NT2/D1 (cell line): ENCODE data around the gene RNU1-3.
"Not testable (repeated sequence)": the region's sequence is repeated elsewhere in the genome, so short reads cannot be mapped to it uniquely, and the experiment has no call there.

ENCODE experiments used
- SUZ12 ChIP-seq: IDR thresholded peaks from 2 replicates; pipeline ENCODE4 v1.6.1; 2011; ENCODE audit not compliant: insufficient read length, insufficient read depth; ENCODE audit errors: extremely low read depth
- YY1 ChIP-seq: IDR thresholded peaks from 2 replicates; pipeline ENCODE4 v1.6.1; 2011; ENCODE audit not compliant: insufficient read length, insufficient read depth
- ZNF274 ChIP-seq: IDR thresholded peaks from 2 replicates; pipeline ENCODE4 v1.6.1; 2011; ENCODE audit warnings: mild to moderate bottlenecking, low read depth, low read length

DNA sequence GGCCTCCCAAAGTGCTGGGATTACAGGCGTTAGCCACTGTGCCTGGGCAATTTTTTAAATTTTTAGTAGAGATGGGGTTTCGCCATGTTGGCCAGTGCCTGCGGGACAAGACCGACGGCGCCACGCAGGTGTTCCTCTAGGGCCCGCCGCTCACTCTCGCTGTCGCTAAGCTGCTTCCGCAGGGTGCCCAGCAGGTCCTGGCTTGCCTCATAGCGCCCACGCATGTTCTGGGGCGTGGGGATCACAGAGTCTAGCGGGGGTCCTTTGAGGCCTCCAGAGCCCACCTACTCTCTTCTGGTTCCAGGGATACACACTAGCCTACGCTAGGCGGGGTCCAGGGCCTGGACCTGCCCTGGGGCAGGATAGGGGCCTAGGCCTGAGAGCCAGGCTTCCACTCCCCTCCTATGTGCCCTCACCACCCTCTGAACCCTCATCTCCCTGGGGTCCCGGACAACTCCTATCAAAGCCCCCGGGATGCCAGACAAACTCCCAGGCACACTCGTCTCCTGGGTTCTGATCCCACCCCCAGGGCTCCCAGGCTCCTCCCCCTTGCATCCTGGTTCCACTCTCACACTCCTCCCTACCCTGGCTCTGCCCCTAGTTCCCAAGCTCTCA lies 36.7 kb downstream of the RNU1-3 start:
- TF ChIP-seq SUZ12, YY1, ZNF274: not testable (repeated sequence)
